Central memory CD4-positive, alpha-beta T cell (primary cell): Measurements from ENCODE around the gene DCP2.

Source experiments
- DNase-seq: peaks from one replicate; pipeline ENCODE4 v3.0.0; 2022

Gene DCP2

DNA sequence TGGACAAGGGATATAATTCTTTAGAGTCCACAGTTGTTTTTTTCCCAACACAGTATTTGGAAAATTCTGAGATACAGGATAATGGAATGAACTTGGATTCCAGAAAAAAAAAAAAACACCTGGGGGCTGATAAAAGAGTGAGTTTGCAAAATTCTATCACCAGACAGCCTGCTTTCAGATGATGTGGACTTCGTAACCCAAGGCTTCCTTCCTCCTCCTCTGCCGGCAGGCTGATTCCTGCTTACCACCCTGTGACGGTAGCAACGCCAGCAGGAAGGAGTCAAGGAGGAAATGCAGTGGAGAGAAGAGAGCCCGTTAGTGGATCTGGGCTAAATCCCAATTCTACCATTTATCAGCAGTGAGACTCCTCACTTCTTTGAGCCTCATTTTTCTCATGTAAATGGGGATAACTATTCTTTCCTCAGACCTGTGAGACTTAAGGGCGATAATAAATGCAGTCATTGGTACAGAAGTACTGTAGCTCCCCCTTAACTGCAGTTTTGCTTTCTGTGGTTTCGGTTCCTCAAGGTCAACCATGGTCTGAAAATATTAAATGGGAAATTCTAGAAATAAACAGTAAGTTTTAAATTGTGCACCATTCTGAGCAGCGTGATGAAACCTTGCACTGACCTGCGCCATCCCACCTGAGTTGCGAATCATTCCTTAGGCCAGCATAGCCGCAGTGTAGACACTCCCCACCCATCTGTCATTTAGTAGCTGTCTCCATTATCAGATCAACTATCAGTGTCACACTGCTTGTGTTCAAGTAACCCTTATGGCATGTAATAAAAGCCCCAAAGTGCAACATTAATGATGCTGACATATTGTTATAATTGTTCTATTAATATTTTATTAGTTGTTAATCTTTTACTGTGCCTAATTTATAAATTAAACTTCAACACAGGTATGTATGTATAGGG, 71.4 kb downstream of the DCP2 start:
- no peak for DNase-seq

DNA sequence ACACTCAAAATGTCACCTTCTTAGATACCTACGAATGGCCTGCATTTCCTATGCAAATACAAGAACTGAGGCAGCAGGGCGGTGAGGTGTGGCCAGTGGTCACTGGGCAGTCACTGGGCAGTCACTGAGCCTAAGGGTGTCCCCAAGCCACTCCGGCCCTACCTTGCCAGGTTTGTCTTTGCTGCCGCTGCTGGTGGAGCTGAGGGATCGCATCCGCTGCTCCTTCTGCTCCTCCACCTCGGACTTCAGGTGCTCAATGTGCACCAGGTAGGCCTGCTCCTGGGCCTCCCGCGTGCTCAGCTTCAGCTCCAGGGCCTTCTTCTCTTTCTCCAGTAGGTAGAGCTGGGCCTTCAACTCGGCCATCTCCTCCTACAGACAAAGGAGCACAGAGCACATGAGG, 72.3 kb downstream of the DCP2 start:
- no peak for DNase-seq

DNA sequence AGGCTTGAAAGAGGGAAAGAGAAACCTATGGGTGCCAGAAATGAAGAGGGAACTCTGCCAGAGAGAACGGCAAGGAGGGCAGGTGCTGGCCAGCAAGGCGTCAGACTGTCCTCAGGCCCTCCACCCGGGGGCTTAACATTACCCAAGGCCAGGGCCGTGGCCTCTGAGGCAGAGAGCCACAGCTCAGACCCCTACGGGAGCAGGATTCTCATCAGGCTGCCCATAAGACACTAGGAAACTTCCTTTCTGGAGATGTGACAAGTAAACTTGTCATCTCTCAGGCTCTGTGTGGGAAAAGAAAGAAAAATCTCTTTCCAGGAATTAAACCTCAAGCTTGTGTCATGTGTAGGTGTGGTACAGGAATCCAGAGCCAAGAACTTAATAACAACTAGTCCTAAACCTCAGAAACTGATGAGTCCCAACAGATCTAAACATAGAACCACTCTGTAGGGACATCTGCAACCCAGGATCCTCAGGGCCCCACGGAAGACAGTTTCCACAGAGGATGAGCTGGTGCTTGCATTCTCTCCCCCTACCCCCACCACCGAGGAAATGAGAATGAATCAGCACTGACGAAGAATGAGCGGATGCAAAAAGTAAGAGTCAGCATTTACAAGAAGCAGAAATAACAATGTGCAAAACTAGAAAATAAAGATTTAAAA, 74.3 kb downstream of the DCP2 start:
- DNase-seq: no peak

DNA sequence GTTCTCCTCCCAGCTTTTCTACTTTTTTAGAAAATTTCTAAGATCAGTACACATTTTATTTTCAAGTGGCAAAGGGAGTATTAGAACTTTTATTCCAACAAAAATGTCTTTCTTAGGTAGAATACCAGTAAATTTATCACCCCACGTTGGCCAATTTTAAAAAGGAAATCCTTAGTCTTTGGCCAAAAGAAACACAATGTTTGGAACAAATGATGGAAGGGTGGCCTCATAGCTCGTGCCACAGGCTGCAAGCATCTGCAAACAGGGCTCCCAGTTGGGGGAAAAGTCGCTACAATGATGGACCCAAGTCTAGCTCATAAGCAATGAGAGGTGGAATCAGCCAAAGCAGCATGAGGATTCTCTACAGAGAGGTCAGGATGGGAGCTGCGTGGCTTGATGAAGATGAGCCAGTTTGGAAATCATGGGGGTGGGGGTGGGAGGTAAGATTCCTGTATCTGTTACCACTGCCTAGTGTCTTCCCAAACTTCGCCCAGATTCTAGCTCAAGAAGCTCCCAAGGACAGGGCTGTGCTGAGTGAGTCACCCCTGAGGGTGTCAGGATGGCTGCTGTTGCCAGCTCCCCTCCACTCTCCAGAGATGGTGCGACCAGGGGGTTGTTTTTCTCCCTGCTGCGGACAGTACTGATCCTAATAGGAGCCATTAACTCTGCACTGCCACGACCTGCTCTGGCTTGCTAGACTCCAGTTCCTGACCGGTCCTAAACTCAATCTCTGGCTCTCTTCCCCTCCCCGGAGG, 75.6 kb downstream of the DCP2 start:
- no peak for DNase-seq

DNA sequence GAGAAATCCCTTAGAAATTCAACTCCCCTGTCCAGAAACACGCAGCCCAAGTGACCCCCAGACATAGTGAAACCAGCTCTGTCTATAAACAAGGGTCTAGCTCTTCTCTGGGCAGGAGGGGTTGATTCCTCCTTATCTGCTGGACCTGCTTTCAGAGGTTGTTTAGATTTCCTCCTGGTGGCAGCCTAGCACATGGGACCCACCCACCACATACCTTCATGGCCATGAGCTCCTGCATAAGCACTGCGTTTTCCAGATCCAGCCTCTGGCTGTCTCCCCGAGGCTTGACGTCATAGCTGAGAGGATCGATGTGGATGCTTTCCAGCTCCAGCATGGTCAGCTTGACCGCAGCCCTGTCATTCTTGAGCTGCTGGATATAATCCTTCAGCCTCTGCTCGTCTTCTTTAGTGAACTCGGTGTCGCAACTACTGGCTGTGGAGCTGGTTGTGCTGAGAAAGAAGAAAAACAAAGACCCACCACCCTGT, 77.0 kb downstream of the DCP2 start:
- no peak for DNase-seq

DNA sequence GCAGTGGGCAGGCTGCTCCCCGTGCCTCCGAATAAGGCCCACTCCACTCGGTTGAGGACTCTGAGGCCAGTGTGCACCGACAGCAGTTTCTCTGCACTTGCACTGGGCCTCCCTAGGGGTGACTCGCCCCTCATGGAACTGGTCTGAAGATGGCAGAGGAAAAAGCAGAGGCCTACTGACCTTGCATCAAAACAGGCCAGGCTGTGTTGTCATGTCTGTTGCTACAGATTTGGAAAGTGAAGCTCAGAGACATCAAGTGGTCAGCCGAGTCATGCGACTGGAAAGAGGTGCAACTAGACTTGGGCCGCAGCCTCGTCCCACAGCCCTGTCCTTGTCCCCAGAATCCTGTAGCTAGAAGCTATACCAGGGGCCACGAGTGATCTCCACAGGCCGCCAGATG, 78.3 kb downstream of the DCP2 start:
- no peak for DNase-seq

DNA sequence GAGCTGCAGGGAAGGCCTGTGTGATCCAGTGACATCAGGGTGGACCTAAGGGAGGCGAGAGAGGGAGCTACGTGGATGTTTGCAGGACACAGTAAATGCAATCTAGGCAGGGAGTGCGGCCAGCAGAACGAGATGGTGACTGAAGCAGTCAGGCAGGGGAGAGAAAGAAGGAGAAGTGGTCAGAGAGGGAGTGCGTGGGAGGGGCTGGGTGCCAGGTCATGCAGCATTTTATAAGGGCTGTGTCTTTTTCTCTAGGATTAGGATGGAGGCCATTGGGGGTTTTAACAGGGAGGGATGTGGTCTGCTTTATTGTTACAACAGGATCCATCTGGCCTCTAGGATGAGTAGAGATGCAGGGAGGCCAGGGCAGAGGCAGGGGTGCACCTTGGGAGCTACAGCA, 80.4 kb downstream of the DCP2 start:
- DNase-seq: no peak

DNA sequence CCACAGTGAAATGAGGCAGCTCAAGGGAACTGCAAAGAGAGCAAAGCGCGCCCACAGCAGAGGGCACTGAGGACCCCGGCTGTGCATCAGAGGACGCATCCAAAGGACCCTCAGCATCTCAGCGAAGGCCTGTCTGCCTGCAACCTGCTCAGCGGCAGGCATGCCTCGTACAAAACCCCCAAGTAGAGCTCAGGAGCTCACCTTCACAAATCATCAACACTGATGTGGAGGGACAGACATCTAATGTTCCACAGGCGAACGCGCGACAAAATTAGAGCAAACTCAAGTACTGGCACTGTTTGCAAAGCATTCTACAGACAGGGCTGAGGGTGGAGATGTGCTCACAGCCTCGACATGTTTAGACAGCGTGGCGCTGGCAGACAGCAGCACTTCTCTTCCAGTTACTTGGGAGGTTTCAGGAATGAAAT, 81.0 kb downstream of the DCP2 start:
- DNase-seq: no peak

DNA sequence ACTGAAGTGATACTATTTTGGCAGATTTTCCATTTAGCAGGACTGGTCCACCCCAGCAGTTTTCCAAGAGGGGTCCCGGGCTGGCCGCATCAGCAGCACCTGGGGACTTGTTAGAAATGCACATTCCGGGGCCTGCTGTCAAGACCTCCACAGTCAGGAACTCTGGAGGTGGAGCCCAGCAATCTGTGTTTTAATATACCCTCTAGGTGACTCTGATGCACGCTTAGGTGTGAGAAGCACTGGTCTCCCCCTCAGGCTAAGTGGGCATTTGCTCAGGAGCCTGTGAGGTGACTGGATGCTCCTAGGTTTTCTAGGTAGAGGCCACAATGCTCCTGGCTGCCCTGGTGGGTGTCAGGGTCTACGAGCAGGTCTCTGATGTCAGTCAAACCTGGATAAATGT, 81.7 kb downstream of the DCP2 start:
- no peak for DNase-seq

DNA sequence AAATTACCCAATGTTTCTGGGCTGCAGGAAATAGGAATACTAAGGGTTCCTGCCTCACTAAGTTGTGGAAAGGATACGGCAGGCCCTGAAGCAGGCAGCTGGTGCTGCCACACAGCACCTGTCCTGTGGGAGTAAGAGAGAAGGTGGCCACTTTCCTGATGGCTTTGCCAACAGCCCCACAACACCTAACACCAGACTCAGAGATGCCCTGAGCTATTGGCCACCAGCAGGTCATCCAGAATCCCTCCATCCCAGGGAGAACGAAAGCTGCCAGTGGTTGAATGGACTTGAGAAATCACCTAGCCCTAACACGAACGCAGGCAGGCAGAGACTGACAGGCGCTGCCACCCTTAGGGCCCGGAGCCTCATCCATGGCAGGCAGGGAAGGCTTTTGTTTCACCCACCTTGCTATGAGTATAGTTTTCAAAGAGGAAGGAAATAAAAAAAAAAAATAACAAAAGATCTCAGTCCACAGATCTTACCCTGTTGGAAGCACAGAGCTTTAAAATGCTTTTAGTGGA, 82.2 kb downstream of the DCP2 start:
- no peak for DNase-seq

DNA sequence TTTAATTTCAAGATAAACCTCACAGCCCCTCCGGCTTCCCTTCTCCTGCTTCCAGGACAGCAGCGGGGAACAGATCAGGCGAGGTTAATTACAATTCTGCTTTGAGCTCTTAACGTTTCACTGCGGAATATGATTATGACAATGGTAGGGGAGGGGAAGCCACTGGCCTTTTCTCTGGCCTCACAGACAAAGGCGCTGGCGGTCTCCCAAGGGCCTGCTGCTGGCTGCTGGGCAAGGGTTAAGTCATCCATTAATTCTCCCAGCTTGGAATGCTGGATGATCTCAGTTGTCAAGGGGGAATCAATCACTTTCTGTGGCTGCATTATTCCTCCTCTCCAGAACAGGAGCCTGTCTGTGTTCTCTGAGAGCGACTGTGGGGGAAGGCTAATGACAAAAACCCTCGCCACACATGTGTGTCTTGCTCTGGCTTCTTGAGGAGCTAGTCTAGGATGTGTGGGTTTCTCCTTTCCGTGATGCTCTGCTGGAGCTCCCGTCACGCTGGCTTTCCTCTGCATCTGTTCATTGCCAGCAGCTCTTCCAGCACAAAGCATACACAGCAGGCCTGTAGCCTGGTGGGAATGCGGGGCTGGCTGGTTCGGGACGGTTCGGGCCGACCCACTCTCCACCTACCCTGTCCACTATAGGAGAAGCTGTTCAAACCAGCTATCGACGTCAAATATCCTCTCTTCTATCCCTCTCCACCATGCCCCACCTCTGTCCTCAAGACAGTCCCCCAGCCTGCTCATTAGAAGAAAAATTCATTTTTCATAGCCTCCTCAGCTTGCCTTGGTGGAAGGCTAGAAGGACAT, 82.8 kb downstream of the DCP2 start:
- DNase-seq: no peak

DNA sequence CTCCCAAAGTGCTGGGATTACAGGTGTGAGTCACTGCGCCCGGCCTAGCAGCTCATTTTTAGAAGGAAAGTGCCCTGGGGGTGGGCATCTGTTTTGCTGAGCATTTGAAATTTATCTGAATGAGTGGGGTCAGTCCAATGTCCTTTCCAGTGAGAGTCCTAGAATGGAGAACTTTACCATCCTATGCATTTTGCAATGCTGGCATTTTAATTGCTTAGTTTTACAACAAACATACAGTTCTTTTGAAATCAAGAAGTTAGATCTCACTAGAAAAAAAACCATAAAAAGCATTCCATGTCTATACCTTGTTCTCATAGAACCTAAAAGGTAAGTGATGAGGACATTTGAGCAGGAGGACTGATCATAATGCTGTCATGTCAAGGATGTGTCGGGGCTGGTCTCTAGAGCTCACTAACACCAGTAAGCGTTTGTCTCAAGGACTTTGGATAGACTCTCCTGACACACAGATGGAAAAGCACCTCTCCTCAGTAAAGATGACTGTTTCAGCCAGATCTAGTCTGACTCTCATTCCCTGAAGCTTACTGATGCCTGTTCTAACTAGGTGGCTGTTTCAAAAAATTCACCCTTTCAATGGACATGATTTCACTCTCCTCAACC, 83.9 kb downstream of the DCP2 start:
- DNase-seq: no peak

DNA sequence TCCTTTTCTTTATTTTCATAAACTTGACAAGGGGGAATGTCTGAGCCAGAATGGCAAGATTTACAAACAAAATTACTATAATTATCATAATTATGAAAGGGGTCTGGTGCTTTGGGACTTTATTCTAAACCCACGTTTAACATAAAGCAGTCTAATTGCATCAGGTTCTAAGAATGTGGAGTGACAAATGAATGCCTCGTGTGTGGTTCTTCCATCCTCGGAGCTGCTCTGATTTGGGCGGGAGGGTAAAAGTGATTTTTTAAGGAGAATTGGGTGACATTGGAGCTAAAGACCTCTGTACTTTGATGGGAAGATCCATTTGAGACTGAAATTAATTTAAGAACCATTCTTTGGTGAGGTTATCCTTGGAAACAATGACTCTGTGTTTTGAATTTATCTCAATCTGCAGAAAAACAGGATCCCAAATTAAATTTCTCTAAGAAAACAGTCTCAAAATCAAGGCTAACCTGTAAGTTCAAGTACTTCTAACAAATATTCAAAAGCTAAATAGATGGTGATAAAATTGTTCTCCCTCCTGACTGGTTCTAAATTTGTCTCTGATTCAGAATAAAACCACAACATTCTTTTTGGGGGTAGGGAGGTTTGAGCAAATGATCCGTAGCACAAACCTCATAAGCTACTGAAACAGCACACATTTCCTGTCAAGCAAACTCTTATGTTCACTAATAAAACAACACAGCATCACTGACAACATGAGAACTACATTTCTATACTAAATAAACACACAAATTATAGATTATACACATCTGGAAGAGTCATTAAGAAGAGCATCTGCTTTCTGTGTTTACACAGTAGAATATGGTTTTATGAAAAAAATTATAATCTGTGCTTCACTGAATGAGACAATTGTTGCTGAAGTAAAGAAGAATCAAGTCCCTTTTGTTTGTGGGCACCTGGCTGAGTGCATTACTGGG, 85.5 kb downstream of the DCP2 start:
- DNase-seq: no peak

DNA sequence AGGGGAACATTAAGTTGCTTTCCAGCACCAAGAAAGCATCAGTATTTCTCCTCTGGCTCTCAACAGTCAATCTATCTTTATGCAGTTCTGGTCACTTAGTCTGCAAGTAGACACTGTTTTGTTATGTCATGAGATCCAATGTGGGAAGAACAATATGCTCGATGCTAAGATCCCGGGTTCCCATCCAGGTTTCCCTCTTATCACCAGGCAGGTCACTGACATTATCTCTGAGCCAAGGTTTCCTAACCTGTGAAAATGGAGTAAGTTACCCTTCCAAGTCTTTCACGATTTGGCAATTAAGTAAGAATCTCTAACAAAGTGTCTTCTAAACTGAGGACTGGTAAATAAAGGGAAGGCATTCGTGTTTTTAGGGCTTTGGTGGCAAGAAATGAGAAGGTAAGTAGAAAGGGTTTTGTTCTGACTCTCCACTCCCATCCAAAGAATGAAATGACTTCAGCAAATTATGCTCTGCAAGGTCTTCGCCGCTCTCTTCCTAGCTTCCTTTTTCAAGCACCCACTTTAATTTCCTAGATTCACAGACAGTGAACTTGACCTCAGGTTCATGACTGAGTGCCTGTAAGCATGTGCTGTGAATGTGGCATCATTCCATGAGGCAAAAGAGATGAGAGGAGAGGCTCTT, 86.4 kb downstream of the DCP2 start:
- no peak for DNase-seq

DNA sequence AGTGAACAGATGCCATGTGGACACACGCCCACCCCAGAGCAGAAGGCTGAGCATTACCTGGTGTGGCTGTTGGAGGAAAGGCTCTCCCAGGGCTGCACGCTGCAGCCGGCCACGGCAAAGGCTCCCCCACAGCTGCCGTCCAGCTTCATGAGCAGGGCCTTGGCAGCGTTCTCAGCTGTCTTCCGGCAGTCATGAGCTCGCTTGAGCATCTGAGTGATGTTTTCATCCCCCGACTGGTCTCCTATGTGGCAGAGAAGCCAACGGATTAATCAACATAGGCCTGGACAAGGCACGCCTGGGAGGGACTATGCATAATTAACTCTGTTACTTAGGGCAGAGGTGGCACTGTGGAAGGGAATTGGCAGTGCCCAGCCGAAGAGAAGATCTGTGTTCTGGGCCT, 87.3 kb downstream of the DCP2 start:
- DNase-seq: no peak

DNA sequence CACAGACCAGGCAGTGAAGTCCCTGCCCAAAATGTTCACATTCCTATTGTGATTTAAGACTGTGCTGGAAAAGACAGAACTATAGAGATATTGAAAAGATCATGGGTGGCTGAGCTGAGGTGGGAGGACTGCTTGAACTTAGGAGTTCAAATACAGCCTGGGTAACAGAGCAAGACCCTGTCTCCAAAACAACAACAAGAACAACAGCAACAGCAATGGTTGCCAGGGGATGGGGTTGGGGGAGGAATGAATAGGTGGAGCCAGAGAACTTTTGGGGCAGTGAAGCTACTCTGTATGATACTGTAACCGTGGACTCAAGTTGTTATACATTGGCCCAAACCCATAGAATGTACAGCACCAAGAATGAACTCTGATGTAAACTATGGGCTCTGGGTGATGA, 88.2 kb downstream of the DCP2 start:
- no peak for DNase-seq

DNA sequence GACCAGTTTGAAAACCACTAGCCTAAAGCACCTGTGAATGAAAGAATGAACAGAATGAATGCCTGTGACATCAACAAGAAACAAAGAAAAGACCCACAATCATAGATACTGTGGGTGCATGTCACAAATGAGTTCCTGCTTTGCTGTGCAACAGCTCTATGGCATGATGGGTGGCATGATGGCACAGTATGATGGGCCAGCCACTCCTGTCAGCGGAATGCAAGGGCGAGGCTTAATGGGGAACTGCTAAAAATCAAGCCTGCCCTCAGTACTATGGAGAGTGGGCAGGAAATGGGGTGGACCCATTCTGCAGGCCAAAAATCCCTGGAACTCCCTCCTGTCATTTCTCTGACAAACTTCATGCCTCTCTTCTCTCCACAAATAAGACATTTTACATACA, 89.0 kb downstream of the DCP2 start:
- DNase-seq: no peak

DNA sequence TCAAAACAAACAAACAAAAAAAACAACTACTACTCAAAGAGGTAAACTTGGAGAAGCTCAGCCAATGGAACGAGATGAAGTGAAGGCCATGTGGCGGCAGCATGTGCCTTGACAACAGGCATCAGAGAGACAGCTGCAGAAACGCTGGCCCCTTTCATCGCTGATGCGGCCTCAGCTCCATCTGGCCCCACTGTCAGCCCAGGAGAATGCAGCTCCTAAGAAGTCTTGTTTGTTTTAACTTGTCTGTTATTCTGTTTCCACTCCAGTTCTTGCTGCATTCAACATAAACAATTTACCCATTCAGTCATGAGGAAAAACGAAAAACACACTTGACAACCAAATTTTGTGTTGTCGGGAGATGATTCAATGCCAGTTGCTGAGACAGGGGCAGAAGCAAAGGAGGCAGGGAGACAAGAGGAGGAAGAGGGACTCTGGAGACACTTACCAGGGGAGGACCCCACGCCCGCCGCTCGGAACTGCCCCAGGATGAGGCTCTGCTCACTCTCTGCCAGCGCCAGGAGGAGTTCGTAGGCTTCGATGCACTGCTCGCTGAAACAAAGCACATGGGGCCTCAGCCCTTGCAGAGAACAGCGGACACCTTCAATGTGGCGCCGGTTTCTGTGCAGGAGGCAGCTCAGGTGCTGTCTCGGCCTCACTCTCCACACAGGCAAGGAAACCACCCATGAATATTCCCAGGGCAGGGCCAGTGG, 91.2 kb downstream of the DCP2 start:
- no peak for DNase-seq

DNA sequence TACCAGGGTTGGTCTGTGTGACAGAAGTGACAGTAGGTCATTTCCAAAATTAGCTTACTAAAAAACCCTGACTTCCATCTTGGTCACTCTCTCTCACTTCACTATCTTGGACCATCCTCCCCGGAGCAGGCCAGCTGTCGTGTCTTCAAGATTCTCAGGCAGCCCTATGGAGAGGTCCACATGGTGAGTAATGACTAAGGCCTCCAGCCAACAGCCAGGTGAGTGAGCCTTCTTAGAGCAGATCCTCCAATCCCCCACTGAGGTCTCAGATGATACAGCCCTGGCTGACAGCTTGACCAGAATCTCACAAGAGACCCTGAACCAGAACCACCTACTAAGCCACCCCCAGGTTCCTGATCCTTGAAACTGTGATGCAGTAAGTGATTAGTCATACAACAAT, 92.0 kb downstream of the DCP2 start:
- no peak for DNase-seq
